IPS-18c (cell line): Measurements from ENCODE around the gene JPH3.

Source experiments
- H3K4me3 ChIP-seq: 2 replicates; pipeline ENCODE4 v1.7.0; 2013; ENCODE audit warnings: low read depth, mild to moderate bottlenecking, low read length, moderate library complexity; ENCODE audit not compliant: insufficient read depth
- H3K9me3 ChIP-seq: one replicate; pipeline ENCODE4 v1.6.1; 2013; ENCODE audit warnings: mild to moderate bottlenecking, low read length, moderate library complexity; ENCODE audit not compliant: control insufficient read depth, insufficient read depth

Gene JPH3

DNA sequence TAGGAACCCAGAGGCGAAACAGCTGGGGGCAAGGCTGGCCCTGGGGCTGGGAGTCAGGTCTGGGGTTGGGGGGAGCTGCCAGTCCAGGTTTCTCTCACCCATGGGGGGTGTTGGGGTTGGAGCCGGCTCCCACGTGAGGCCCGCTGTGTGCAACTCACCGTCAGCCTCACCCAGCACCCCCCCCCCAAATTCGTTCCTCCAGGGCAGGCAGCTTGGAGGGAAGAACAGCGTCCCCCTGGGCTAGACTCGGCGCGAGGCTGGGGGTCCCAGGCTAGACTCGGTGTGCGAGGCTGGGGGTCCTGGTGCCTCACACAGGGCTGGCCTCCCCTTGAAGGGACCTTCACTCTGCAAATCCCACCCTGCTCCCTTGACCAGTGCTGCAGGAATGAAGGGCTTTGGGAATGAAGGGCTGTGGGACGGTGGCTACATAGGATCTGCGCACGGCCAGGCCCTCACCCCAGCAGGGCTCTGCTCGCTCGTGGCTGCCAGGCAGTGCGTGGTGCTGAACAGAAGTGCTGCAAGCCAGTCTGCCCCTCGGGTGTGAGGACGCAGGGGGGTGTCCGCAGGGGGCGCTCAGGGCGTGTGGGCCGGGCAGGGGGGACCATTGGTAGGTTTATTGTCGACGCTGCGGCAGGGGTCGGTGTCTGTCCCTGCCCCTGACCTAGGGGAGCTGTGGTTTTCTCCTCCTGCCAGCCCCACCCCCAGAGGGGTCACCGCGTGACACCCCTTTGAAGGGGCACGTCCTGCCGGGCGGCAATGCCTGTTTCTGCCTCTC, 88.8 kb downstream of the JPH3 start:
- no peaks in the 10 kb centered on the region for H3K9me3 ChIP-seq
- H3K4me3 ChIP-seq: no peak overlapping the region

DNA sequence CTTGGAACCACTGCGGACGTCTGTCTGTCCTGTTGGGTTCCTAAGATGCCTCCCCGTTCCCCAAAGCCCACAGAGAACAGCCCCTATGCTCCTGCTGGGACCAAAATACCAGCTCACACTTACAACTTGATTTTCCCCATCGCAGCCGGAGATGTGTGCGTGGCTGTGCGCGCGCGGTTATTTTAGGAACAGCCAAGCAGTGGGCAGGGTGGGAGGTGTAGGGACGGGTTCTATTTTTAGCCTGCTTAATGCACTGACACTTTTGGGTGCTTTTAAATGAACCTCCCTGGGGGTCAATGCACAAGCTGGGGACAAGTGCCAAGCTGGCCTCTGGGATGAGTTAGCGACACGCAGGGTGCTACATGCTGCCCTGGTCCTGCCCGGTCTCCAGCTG, 89.4 kb downstream of the JPH3 start:
- Histone ChIP-seq H3K9me3 (no peaks in the 10 kb centered on the region), H3K4me3 (no peak overlapping the region)

DNA sequence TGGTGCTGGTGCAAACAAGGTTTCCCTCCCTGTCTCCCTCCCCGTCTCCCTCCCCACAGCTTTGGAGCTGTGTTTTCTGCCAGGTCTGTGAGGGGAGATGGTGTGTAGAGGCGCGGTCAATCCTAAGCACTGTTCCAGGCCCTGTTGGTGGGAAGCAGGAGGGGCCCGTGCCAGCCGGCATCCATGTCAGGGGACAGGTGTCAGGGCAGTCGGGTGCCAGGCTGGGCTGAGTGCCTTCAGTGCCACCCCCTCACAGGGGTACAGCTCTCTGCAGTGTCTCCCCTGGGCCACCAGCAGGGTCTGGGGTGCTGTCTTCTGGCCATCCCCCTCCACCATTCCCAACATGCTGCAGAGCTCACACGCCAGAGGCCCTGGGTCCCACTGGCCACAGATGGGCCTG, 89.9 kb downstream of the JPH3 start:
- no peak overlapping the region for H3K4me3 ChIP-seq
- H3K9me3 ChIP-seq: no peaks in the 10 kb centered on the region

DNA sequence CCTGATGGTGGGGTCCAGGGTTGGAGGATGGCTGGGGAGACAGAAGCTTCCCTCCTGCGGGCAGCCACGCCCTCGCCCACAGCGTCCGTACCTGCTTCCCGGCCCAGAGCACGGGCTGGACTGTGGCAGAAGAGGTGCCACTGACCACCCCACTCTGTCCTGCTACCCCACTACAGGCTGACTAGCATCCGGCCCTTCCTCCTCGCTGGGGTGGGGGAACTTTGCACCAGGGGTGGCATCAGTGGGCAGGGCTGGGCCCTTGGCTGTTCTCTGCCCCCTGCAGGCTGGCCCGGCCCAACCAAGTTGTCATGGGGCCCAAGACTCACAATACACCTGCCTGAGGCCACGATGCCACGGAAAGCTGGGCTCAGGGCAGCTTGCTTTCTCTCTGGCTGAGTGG, 90.4 kb downstream of the JPH3 start:
- Histone ChIP-seq H3K9me3 (no peaks in the 10 kb centered on the region), H3K4me3 (no peak overlapping the region)

DNA sequence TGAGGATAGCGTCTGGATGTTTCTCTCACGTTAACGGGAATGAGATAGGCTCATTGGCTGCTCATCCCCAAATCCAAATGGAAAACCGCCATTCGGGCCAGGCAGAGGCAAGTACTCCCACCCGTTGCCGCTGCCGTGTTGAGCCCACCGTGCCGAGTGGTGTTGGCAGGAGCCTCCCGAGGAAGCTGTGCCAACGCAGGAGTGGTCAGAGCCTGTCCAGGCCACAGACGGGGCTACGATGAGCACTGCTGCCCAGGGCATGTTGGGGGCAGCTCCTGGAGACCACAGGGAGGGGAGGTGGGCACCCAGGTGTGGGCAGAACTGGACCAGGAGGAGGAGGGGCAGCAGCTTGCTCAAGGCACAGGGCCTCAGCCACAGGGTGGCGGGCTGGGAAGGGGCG, 91.5 kb downstream of the JPH3 start:
- Histone ChIP-seq H3K9me3 (no peaks in the 10 kb centered on the region), H3K4me3 (no peak overlapping the region)

DNA sequence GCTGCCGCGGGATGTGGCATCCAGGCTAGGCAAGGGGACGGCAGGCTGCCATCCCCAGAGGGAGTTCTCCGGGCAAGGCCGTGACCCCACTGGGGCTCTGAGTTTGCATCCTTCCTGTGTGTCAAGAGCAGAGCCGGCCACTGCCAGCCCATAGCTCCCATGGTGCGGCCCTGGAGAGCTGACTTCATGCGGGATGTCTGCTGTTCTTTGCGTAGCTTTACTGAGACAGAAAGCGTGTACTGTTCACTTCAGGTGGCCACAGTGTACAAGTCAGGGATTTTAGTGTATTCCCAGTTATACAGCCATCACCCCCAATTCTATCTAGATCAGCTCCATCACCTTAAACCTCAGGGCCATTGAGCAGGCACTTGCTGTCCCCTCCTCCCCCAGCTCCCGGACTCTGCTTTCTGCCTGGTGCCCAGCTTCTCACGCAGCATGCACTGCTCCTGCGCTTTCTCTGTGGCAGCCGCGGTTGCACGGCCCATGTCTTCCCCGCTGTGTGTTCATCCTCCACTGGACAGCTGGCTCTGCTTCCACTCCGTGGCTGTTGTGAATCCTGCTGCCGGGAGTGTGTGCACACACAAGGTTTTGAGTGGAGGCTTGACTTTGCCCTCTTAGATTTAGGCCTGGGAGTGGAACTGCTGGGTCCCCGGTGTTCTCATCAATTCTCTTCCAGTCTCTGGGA, 92.3 kb downstream of the JPH3 start:
- Histone ChIP-seq H3K9me3 (no peaks in the 10 kb centered on the region), H3K4me3 (no peak overlapping the region)

DNA sequence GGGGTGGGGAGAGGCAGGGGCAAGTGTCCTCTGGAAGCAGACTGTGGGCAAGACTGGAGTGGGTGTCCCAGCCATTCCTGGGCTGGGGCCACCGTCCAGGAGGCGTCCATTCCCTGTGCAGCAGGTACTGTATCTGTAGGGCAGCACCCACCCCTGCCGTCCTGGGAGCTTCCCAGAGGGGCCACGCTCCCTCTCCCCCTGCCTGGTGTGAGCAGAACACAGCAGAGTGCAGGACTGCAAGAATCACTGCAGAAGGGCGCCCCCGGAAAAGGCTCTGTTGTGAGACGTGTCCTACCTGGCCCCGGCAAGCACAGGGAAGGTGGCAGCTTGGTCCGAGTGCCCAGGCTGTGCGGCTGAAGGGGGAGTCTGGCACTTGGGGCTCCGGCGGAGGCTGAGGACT, 93.2 kb downstream of the JPH3 start:
- no peak overlapping the region for H3K4me3 ChIP-seq

DNA sequence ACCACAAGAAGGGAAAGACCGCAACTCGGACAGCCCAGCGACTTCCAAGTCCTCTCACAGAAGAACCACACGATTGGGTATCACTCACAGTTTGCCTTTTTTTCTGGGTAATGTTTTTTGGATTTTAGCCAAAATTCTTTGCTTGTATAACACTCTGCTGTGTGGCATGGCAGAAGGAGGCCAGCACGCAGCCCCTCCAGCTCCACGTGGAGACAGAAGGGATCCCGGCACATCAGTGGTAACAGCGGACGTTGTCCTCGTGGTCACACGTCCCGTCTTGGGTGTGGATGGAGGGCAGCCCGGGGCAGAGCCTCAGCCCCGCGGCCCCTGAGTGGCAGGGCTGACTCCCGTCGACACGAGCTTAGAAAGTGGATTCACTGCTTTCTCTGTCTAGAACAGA, 94.4 kb downstream of the JPH3 start:
- no peak overlapping the region for H3K4me3 ChIP-seq

More for the DNA sequence above, 93.2 kb downstream of the JPH3 start:
- H3K9me3 ChIP-seq: no peaks in the 10 kb centered on the region

DNA sequence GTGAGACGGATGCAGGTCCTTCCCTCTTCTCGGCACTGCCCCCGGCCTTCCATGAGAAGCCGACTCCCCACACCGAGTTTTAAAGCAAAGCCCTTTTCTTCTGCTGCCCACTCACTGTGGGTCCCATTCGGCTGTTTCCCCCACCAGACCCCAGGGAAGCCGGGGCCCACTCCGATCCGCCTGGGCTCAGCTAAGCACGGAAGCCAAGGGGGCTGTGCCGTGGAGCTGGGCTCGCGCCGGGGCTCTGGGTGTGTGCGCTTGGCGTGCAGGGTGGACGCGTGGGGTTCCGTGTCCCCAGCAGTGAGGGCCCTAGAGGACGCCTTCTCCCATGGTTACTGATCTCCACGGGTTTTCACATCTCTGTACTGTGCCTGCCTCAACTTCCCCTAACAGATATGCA, 94.9 kb downstream of the JPH3 start:
- Histone ChIP-seq H3K9me3 (no peaks in the 10 kb centered on the region), H3K4me3 (no peak overlapping the region)

More for the DNA sequence above, 94.4 kb downstream of the JPH3 start:
- no peaks in the 10 kb centered on the region for H3K9me3 ChIP-seq

DNA sequence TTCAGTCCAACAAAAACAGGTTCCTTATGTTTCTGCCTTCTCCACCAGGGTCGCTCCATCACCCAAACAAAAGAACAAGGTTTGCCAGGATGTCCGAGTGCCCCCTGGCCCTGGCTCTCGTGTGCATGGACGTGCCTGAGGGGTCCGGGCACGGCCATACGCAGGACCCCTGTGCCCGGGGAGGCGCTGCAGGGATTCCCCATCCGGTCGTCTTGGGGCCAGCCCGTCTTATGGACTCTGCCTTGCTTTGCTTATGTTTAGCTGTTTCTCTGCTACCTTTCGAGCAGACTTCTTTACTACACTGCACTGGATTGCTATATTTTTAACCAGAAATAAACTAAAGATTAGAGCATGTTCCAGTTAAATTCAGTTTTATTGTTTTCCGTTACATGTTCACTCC, 95.5 kb downstream of the JPH3 start:
- H3K4me3 ChIP-seq: no peak overlapping the region
- no peaks in the 10 kb centered on the region for H3K9me3 ChIP-seq

DNA sequence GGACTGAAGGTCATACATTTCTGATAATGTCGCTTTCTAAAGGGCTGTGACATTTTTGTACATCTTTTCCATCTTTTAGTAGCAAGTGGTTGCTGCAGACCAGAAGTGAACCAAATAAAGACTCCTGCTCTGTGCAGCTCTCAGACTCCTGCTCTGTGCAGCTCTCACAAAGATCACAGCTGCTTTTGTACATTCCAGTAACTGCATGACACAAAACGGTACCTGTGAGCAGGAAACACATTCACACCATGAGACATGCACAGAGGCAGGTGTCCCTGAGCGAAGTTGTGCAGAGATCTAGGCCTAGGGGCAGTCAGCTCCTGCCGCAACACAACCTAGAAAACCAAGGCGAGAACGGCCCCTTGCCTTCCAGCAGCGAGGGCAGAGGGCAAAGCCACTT, 95.9 kb downstream of the JPH3 start:
- no peaks in the 10 kb centered on the region for H3K9me3 ChIP-seq
- no peak overlapping the region for H3K4me3 ChIP-seq

DNA sequence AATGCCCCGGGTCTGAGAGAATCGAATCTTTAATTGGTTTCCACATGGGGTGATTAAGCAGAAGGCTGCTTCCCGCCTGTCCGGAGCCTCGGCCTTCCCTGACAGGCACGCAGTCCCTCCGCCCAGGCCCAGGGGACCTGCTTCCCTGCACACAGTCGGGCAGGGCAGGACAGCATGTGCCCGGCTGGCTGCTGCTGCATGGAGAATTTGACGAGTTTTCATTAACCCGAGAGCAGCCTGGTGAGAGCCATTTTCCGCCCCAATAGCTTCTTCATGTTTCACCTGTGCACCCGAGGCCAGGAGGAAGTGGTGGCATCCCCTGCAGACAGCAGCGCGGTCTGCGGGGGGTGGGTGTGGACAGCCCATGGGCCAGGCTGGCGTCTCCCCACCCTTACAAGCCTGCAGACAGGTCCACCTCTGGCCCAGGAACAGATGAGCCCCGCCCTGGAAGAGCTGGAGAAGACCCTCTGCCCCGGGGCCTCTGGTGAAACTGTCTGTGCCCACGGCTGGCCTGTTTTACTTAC, 96.4 kb downstream of the JPH3 start:
- Histone ChIP-seq H3K4me3 (no peak overlapping the region), H3K9me3 (no peaks in the 10 kb centered on the region)

DNA sequence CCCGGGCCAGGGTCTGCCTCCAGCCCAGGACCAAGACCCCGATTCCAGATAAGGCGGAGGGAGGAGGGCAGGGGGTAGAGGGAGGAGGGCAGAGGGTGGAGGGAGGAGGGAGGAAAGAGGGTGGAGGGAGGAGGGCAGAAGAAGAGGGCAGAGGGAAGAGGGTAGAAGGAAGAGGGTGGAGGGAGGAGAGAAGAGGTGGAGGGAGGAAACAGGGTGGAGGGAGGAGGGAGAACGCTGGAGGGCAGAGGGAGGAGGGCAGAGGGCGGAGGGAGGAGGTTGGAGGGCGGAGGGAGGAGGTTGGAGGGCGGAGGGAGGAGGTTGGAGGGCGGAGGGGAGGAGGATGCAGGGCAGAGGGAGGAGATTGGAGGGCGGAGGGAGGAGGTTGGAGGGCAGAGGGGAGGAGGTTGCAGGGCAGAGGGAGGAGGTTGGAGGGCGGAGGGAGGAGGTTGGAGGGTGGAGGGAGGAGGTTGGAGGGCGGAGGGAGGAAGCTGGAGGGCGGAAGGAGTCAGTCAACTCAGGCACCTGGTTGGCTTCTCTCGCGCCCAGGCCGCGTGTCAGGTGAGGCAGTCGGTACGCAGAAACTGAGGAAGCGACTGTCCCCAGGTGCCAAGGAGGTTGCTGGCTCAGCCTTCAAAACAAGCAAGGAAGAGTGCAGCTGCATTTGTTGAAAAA, 98.2 kb downstream of the JPH3 start:
- Histone ChIP-seq H3K4me3 (no peak overlapping the region), H3K9me3 (no peaks in the 10 kb centered on the region)

DNA sequence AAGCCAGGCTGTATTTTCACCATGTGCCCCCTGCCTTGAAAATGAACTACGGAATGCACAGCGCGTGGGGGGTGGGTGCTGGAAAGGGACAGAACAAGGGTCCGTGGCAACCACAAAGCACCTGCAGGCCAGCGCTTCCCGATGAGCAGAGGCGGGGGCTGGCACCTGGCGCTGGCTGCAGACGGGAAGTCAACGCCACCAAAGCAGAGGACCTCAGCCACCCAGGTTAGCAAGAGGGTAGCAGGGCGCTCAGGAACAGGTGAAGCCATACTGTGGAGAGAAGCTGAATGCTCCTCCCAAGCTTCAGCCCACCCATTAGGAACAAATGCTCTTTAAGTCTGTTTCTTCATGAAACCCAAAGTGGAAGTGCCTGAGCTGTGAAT, 98.8 kb downstream of the JPH3 start:
- no peak overlapping the region for H3K4me3 ChIP-seq
- H3K9me3 ChIP-seq: no peaks in the 10 kb centered on the region

DNA sequence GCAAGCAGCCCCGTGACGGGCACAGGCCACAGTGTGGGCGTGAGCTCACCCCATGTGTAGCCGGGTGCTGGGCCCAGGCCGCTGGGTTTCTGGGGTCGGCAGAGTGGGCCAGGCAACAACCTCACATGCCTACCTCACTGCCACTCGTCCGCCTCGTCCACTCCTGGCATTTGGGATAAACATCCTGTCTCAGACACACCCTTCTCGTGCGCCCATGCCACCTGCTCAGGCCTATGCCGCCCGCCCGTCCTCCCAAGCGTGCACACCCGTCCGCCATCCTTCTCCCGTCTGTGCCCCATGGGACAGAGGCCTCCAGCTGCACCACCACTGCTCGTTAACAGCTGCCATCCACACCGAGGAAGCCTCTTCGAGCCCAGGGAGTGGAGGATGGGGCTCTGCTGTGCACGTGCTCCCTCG, 99.2 kb downstream of the JPH3 start:
- H3K9me3 ChIP-seq: no peaks in the 10 kb centered on the region
- no peak overlapping the region for H3K4me3 ChIP-seq

DNA sequence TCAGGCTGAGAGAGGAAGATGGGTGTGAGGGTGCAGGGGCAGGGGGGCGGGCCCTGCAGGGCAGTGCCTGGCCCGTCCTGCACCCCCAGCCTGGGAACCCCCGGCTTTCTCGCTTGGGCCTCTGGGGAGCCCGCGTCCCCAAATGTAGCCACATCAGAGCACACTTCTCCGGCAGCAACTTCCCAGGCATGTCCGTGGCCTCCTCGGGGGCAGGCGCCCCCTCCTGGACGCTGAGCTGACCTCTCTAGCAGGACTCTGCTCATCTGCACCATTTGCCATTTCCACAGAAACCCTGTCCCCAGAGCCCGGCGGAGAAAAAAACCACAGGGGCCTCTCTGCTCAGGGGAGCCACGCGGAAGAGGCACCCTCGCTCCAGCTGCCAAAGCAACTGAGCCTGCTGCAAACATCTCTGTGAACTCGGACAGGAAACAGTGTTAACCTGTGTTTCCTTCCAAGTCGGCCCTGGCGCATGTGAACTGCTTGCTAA, 100.1 kb downstream of the JPH3 start:
- H3K4me3 ChIP-seq: no peak overlapping the region
- H3K9me3 ChIP-seq: no peaks in the 10 kb centered on the region

DNA sequence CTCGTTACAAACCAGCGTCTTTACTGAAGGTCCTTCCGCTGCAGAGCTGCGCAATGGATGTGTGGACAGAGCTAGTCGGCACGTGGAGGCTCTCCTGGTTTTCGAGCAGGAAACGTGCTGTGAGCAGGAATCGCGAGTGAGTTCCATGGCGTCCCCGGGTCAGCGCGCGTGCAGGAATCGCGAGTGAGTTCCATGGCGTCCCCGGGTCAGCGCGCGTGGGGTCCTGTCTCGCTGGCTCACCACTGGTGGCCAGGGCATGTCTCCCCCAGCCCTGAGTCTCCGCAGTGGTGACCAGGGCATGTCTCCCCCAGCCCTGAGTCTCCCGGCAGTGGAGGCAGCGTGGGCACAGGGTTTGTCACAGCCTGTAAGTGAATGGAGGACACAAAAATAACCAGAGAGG, 100.8 kb downstream of the JPH3 start:
- Histone ChIP-seq H3K4me3 (no peak overlapping the region), H3K9me3 (no peaks in the 10 kb centered on the region)

DNA sequence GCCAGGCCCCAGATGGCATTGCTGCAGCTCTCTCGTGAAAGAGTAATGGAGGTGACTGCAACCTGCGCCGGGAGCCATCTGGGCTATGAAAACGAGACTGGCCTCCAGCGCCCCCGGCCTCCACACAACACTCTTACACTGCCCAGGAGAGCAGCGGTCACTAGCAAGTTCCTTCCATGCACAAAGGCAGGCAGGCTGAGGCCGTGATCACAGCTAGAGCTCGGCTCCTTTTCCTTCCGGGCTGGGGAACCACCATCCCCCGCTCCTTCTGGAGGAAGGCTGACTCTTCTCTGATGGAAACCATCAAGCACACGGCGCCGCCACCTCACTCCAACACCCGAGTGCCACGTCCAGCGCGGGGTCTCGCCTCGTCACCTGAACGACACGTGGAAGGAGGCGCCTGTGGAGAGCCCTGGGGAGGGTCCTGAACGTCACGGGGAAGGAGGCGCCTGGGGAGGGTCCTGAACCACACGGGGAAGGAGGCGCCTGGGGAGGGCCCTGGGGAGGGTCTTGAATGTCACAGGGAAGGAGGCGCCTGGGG, 101.6 kb downstream of the JPH3 start:
- Histone ChIP-seq H3K4me3 (no peak overlapping the region), H3K9me3 (no peaks in the 10 kb centered on the region)
